Measurements from ENCODE around the gene PRG3. TPM values are rescaled to one million over a fixed set of nuclear protein-coding genes. Genes with fewer than 3 reads are reported as not detected.
A peak's percentile ranks its signal among the peaks of the same experiment; 100 is the strongest.

Gene PRG3
- total and polyA plus RNA-seq, 9 donors, result not detected

GRCh38 chr11:57330029-57330428, 50.9 kb downstream of the PRG3 start:
- no peak for TF ChIP-seq POLR2A (IDR thresholded peaks at IDR 0.05)
- no peak for DNase-seq
- no peak overlapping the region for H3K4me3 ChIP-seq
- 92 to 95% (median 93%) methylated on average over 9 of the region's 9 CpGs for whole genome bisulfite sequencing, 3 donors
- H3K36me3 ChIP-seq, result no peaks in the 10 kb centered on the region
- peaks cover 11% of the 10 kb centered on the region for H3K4me1 ChIP-seq (ENCODE audit: insufficient read depth)
- H3K9me3 ChIP-seq, result no peaks in the 10 kb centered on the region
- H3K27me3 ChIP-seq, result no peaks in the 10 kb centered on the region
- H3K27ac ChIP-seq, result no peak overlapping the region
- intact Hi-C loops (cut with DNase I), result loop anchor here in 1 of 4 donors (10.0 kb wide), 1 partner anchor 95 kb away; the partner anchor contains the start of gene SLC43A3

- peak in 2 of 5 donors; percentile 15 to 23 for DNase-seq
- intact Hi-C loops (cut with DNase I), result loop anchor here in 2 of 4 donors (10.0 kb wide), 2 partner anchors 317 to 327 kb away; partner anchors contain the start of genes CLP1 (in 1 of the 2) and YPEL4 (in 1 of the 2)
- Histone ChIP-seq H3K27me3 (no peaks in the 10 kb centered on the region), H3K36me3 (no peaks in the 10 kb centered on the region), H3K27ac (no peak overlapping the region), H3K4me3 (no peak overlapping the region), H3K9me3 (no peaks in the 10 kb centered on the region), H3K4me1 (ENCODE audit: insufficient read depth) (peaks cover 13% of the 10 kb centered on the region)
- TF ChIP-seq POLR2A (IDR thresholded peaks at IDR 0.05), result no peak
- no peak for TF ChIP-seq EP300 (IDR thresholded peaks at IDR 0.05)
- TF ChIP-seq CTCF (IDR thresholded peaks at IDR 0.05), result no peak
- 90 to 95% (median 92%) methylated on average over 5 of the region's 5 CpGs for WGBS, 3 donors
Measured at GRCh38 chr11:57327721-57328120, 53.2 kb downstream of the PRG3 start.

Other genes starting within 250 kb of the PRG3 start
- gene LRRC55, start 199.2 kb downstream of the PRG3 start, total RNA-seq, result under 1 TPM in 5 of 7 donors, not detected in 2; 0.05 to 0.20 (median 0.11) TPM
- gene LRRC55, start 199.2 kb downstream of the PRG3 start, polyA plus RNA-seq, result under 1 TPM; 0.11 to 0.48 TPM
- 10 to 100 TPM in 1 of 7 donors, under 1 TPM in 4, not detected in 2; 0.24 to 11.3 (median 0.45) TPM for gene APLNR, start 143.9 kb downstream of the PRG3 start, total RNA-seq
- 10 to 100 TPM in 1 of 2 donors, 1 to 10 TPM in 1; 1.7 to 36.1 TPM for gene APLNR, start 143.9 kb downstream of the PRG3 start, polyA plus RNA-seq
- 100 to 1,000 TPM in 5 of 7 donors, 10 to 100 TPM in 2; 45.2 to 230 (median 149) TPM for gene TNKS1BP1, start 56.2 kb downstream of the PRG3 start, total RNA-seq
- 10 to 100 TPM; 88.5 to 93.9 TPM for gene TNKS1BP1, start 56.2 kb downstream of the PRG3 start, polyA plus RNA-seq
- 100 to 1,000 TPM in 1 of 7 donors, 10 to 100 TPM in 6; 43.3 to 105 (median 87.7) TPM for gene SSRP1, start 45.3 kb downstream of the PRG3 start, total RNA-seq
- gene SSRP1, start 45.3 kb downstream of the PRG3 start, polyA plus RNA-seq, result 100 to 1,000 TPM in 1 of 2 donors, 10 to 100 TPM in 1; 78.6 to 134 TPM
- under 1 TPM in 1 of 7 donors, not detected in 6; 0.12 TPM for gene P2RX3, start 42.8 kb downstream of the PRG3 start, total RNA-seq
- under 1 TPM in 1 of 2 donors, not detected in 1; 0.13 TPM for gene P2RX3, start 42.8 kb downstream of the PRG3 start, polyA plus RNA-seq
- not detected for gene PRG2, start 9.5 kb upstream of the PRG3 start, total RNA-seq
- gene PRG2, start 9.5 kb upstream of the PRG3 start, polyA plus RNA-seq, result under 1 TPM in 1 of 2 donors, not detected in 1; 0.15 TPM
- gene SLC43A3, start 46.0 kb upstream of the PRG3 start, total RNA-seq, result 10 to 100 TPM; 17.0 to 47.2 (median 36.3) TPM
- gene SLC43A3, start 46.0 kb upstream of the PRG3 start, polyA plus RNA-seq, result 10 to 100 TPM; 21.2 to 69.3 TPM
- 1 to 10 TPM in 2 of 7 donors, under 1 TPM in 5; 0.23 to 2.0 (median 0.83) TPM for gene RTN4RL2, start 79.4 kb upstream of the PRG3 start, total RNA-seq
- under 1 TPM in 1 of 2 donors, not detected in 1; 0.53 TPM for gene RTN4RL2, start 79.4 kb upstream of the PRG3 start, polyA plus RNA-seq
- gene SLC43A1, start 134.6 kb upstream of the PRG3 start, total RNA-seq, result 10 to 100 TPM; 11.5 to 23.5 (median 18.6) TPM
- gene SLC43A1, start 134.6 kb upstream of the PRG3 start, polyA plus RNA-seq, result 10 to 100 TPM; 14.8 to 30.4 TPM
- gene TIMM10, start 149.6 kb upstream of the PRG3 start, total RNA-seq, result 10 to 100 TPM; 23.4 to 42.0 (median 38.0) TPM
- 10 to 100 TPM; 32.0 to 36.2 TPM for gene TIMM10, start 149.6 kb upstream of the PRG3 start, polyA plus RNA-seq
- gene SMTNL1, start 156.4 kb upstream of the PRG3 start, total RNA-seq, result not detected
- not detected for gene SMTNL1, start 156.4 kb upstream of the PRG3 start, polyA plus RNA-seq
- gene UBE2L6, start 186.5 kb upstream of the PRG3 start, total RNA-seq, result 10 to 100 TPM; 27.2 to 71.0 (median 59.7) TPM
- 100 to 1,000 TPM in 1 of 2 donors, 10 to 100 TPM in 1; 51.1 to 114 TPM for gene UBE2L6, start 186.5 kb upstream of the PRG3 start, polyA plus RNA-seq
- gene SERPING1, start 216.5 kb upstream of the PRG3 start, total RNA-seq, result 100 to 1,000 TPM; 454 to 906 (median 709) TPM
- gene SERPING1, start 216.5 kb upstream of the PRG3 start, polyA plus RNA-seq, result 1,000 to 10,000 TPM in 1 of 2 donors, 100 to 1,000 TPM in 1; 731 to 2,358 TPM